Esophagus squamous epithelium (tissue), 4 donors: Measurements from ENCODE around the gene KRTAP2-3.

Experiments
- CTCF ChIP-seq, 6 experiments: fragments of 450-650 bp in 4 of 6; fragments of 200-600 bp in 2 of 6; sonication (generic) in 2 of 6; IDR thresholded peaks; one replicate each; pipeline ENCODE4 v1.5.1; 2016 to 2019; ENCODE audit warnings: antibody characterized with exemption in 6 of 6, mild to moderate bottlenecking in 4 of 6, moderate library complexity in 4 of 6
- POLR2A ChIP-seq, 4 donors: fragments of 450-650 bp; IDR thresholded peaks; one replicate each; pipeline ENCODE4 v1.6.1; 2017; ENCODE audit warnings: antibody characterized with exemption in 4 of 4, mild to moderate bottlenecking in 4 of 4, moderate library complexity in 3 of 4

GRCh38 chr17:41009301-41009760 is 50.6 kb downstream of the KRTAP2-3 start:
- TF ChIP-seq CTCF (IDR thresholded peaks at IDR 0.05) (no peak), POLR2A (IDR thresholded peaks at IDR 0.05) (no peak)
